GM12878 (cell line): Measurements from ENCODE around the gene PHEX. TPM values are rescaled to one million over a fixed set of nuclear protein-coding genes. Genes with fewer than 3 reads are reported as not detected.

Experiments used
- ATAC-seq: fragments of 200-7000 bp; cut with Tn5 transposase; 3 replicates; pipeline ENCODE4 v1.9.1; 2020; ENCODE audit warnings: mild to moderate bottlenecking, moderate library complexity
- BruUV-seq: library from RNA; stranded (reverse); fragments of 400-500 nt; replicated peaks from 2 replicates; lab custom pipeline; 2021; lab: Mats Ljungman, UMichigan
- CTCF ChIA-PET: fragments of 300-600 bp; sonication (Branson Sonifier 250); formaldehyde crosslinking; extraction: SDS; loops from one replicate; lab custom pipeline; 2021; ENCODE audit warnings: inconsistent platforms; lab: Yijun Ruan, JAX
- POLR2A ChIA-PET: fragments of 350-600 bp; formaldehyde crosslinking; extraction: SDS; loops from one replicate; lab custom pipeline; 2021; ENCODE audit warnings: inconsistent platforms; lab: Charles Lee
- RAD21 ChIA-PET: fragments of 300-600 bp; sonication (Branson Sonifier 250); formaldehyde crosslinking; loops from one replicate; lab custom pipeline; 2023; ENCODE audit warnings: antibody characterized with exemption; ENCODE audit not compliant: unreplicated experiment; lab: Charles Lee
- SMC1A ChIA-PET: fragments of 300-600 bp; sonication (Branson Sonifier 250); formaldehyde crosslinking; loops from one replicate; lab custom pipeline; 2023; ENCODE audit not compliant: unreplicated experiment, uncharacterized antibody; lab: Charles Lee
- DNase-seq: peaks from one replicate; pipeline ENCODE4 v3.0.0-alpha.2; 2011; ENCODE audit warnings: low read depth, low spot score
- FAIRE-seq: peaks from 3 replicates; lab custom pipeline; 2011; peaks lifted over from hg19 to GRCh38; lab: Jason Lieb, UNC
- H2AFZ ChIP-seq: 2 replicates; pipeline ENCODE4 v1.6.0; 2011; ENCODE audit warnings: low read depth, low read length, control low read depth; ENCODE audit not compliant: control insufficient read depth
- H3K27ac ChIP-seq: 2 replicates; pipeline ENCODE4 v1.5.1; 2011; ENCODE audit warnings: control low read depth; ENCODE audit not compliant: control insufficient read depth, insufficient read depth
- H3K27me3 ChIP-seq, 2 experiments: replicated peaks in 1 of 2; 2 replicates each; pipeline versions ENCODE4 v1.6.0 to v1.6.1; 2011; ENCODE audit warnings: low read length in 1 of 2; ENCODE audit not compliant: control insufficient read depth in 2 of 2, insufficient read depth in 2 of 2
- H3K36me3 ChIP-seq, 2 experiments: 2 replicates each; pipeline ENCODE4 v1.5.1; 2011; ENCODE audit warnings: low read length in 1 of 2; ENCODE audit not compliant: control insufficient read depth in 2 of 2, insufficient read depth in 2 of 2
- H3K4me1 ChIP-seq: 2 replicates; pipeline ENCODE4 v1.6.1; 2011; ENCODE audit warnings: mild to moderate bottlenecking, low read length, moderate library complexity, mixed read lengths; ENCODE audit not compliant: control insufficient read depth, insufficient read depth
- H3K4me2 ChIP-seq: 2 replicates; pipeline ENCODE4 v1.6.0; 2011; ENCODE audit warnings: control low read depth; ENCODE audit not compliant: control insufficient read depth, insufficient read depth
- H3K4me3 ChIP-seq: fragments of 200-600 bp; sonication (generic); 2 replicates; pipeline ENCODE4 v1.5.1; 2016
- H3K79me2 ChIP-seq: 2 replicates; pipeline ENCODE4 v1.6.0; 2011; ENCODE audit warnings: low read length; ENCODE audit not compliant: control insufficient read depth, insufficient read depth
- H3K9ac ChIP-seq: 2 replicates; pipeline ENCODE4 v1.8.0; 2011; ENCODE audit warnings: low read length, control low read depth, mixed read lengths; ENCODE audit not compliant: control insufficient read depth, insufficient read depth
- H3K9me3 ChIP-seq: replicated peaks from 3 replicates; pipeline ENCODE4 v1.5.1; 2011; ENCODE audit warnings: mild to moderate bottlenecking, low read length; ENCODE audit not compliant: control insufficient read depth, insufficient read depth
- H4K20me1 ChIP-seq: 2 replicates; pipeline ENCODE4 v1.6.0; 2011; ENCODE audit not compliant: control insufficient read depth, insufficient read depth
- BHLHE40 ChIP-seq, 2 experiments: fragments of 450-650 bp in 1 of 2; IDR thresholded peaks; 2 replicates each; pipeline ENCODE4 v1.6.1; 2011 to 2017; ENCODE audit warnings: low read depth in 2 of 2, borderline replicate concordance in 1 of 2, improper control_type of control experiment in 1 of 2, low read length in 1 of 2, mild to moderate bottlenecking in 1 of 2
- CEBPZ ChIP-seq: fragments of 150-350 bp; IDR thresholded peaks from 2 replicates; pipeline ENCODE4 v1.6.1; 2016; ENCODE audit warnings: low read depth, low read length
- CHD1 ChIP-seq: IDR thresholded peaks from 2 replicates; pipeline ENCODE4 v1.6.1; 2012; ENCODE audit warnings: low read depth, low read length, improper control_type of control experiment
- JUNB ChIP-seq: IDR thresholded peaks from 2 replicates; pipeline ENCODE4 v1.6.1; 2016; ENCODE audit warnings: antibody characterized with exemption, mild to moderate bottlenecking
- KDM1A ChIP-seq: fragments of 200-600 bp; sonication (generic); IDR thresholded peaks from 2 replicates; pipeline ENCODE4 v1.6.1; 2016; ENCODE audit warnings: borderline replicate concordance
- MEF2B ChIP-seq: fragments of 450-650 bp; IDR thresholded peaks from 2 replicates; pipeline ENCODE4 v1.6.1; 2018; ENCODE audit warnings: mild to moderate bottlenecking, moderate library complexity; ENCODE audit not compliant: partially characterized antibody, poor library complexity, severe bottlenecking
- NBN ChIP-seq: fragments of 450-650 bp; IDR thresholded peaks from 2 replicates; pipeline ENCODE4 v1.6.1; 2016
- NFYB ChIP-seq: IDR thresholded peaks from 2 replicates; pipeline ENCODE4 v1.6.1; 2011; ENCODE audit warnings: low read depth, mild to moderate bottlenecking, low read length, improper control_type of control experiment, moderate library complexity; ENCODE audit not compliant: insufficient read depth
- POLR2AphosphoS5 ChIP-seq: IDR thresholded peaks from 2 replicates; pipeline ENCODE4 v1.6.1; 2011; ENCODE audit warnings: mild to moderate bottlenecking, low read length, inconsistent platforms
- RUNX3 ChIP-seq: IDR thresholded peaks from 2 replicates; pipeline ENCODE4 v1.6.1; 2012; ENCODE audit warnings: low read length, inconsistent platforms
- SREBF2 ChIP-seq: IDR thresholded peaks from 2 replicates; pipeline ENCODE4 v1.6.1; 2012; ENCODE audit warnings: mild to moderate bottlenecking, low read length
- STAT1 ChIP-seq: fragments of 450-650 bp; conservative IDR thresholded peaks from 2 replicates; pipeline ENCODE4 v1.6.1; 2014; ENCODE audit warnings: antibody characterized with exemption, mild to moderate bottlenecking
- ZBTB40 ChIP-seq: fragments of 450-650 bp; IDR thresholded peaks from 2 replicates; pipeline ENCODE4 v1.6.1; 2016; ENCODE audit warnings: mild to moderate bottlenecking, moderate library complexity, borderline replicate concordance
- ZNF217 ChIP-seq: fragments of 450-650 bp; IDR thresholded peaks from 2 replicates; pipeline ENCODE4 v1.6.1; 2017; ENCODE audit warnings: antibody characterized with exemption, mild to moderate bottlenecking
- ZNF24 ChIP-seq: fragments of 450-650 bp; IDR thresholded peaks from 2 replicates; pipeline ENCODE4 v1.6.1; 2017; ENCODE audit warnings: antibody characterized with exemption, mild to moderate bottlenecking
- WGBS: methylation state at CpG from one replicate; pipeline ENCODE4 v1.1.6; 2016; ENCODE audit warnings: low lambda C conversion rate; ENCODE audit not compliant: insufficient replicate concordance, insufficient coverage; ENCODE audit errors: missing lambda C conversion rate; 5-methylcytosine and 5-hydroxymethylcytosine counted together
- in situ Hi-C: fragments of 300-500 bp; cut with MboI; formaldehyde crosslinking; loops from 9 replicates; pipeline ENCODE4 v1.14.3; 2018; ENCODE audit warnings: mixed read lengths
- intact Hi-C: fragments of 100-400 bp; cut with micrococcal nuclease; formaldehyde crosslinking; loops from one replicate; pipeline ENCODE4 v1.14.2; 2022; ENCODE audit not compliant: unreplicated experiment
- polyA plus RNA-seq, 11 experiments: library from polyadenylated mRNA; depleted of rRNA in 4 of 11; unstranded in 6 of 11; stranded (reverse) in 5 of 11; fragments of >200 nt; fragmentation: Nextera tagmentation in 4 of 11; fragmentation: Illumina TruSeq in 1 of 11; extraction: Ambion mirVana in 4 of 11; extraction: Trizol in 1 of 11; gene quantifications; 1 replicate in 1 of 11; 2 replicates in 10 of 11; pipeline versions ENCODE4 v1.2.1 to v1.2.3, GENCODE V29; 2011 to 2016; ENCODE audit warnings: inconsistent platforms in 2 of 11, missing spikeins in 2 of 11, low read depth in 1 of 11
- total RNA-seq, 4 experiments: library from RNA; depleted of rRNA in 3 of 4; stranded (reverse); fragments of >200 nt in 3 of 4; fragmentation: Illumina TruSeq in 1 of 4; extraction: Trizol in 1 of 4; gene quantifications; 2 replicates each; pipeline versions ENCODE4 v1.2.1 to v1.2.3, GENCODE V29; 2013 to 2021

PHEX gene
- total and polyA plus RNA-seq, 10 of the 15 experiments (the other 5 are each of a cell fraction or from before 2014, with no cell fraction given): 0.12 to 97.2 (median 0.55) TPM

GRCh38 chrX:22088326-22088725 lies 56.2 kb downstream of the PHEX start:
- Histone ChIP-seq H3K4me2 (no peak overlapping the region), H4K20me1 (no peaks in the 10 kb centered on the region), H3K27ac (no peak overlapping the region), H2AFZ (no peak overlapping the region), H3K9ac (no peak overlapping the region), H3K9me3 (no peaks in the 10 kb centered on the region; the same call in 2 of the 3 replicates), H3K36me3 (no peaks in the 10 kb centered on the region), H3K27me3 (no peaks in the 10 kb centered on the region), H3K4me1 (no peaks in the 10 kb centered on the region), H3K4me3 (no peak overlapping the region), H3K79me2 (no peaks in the 10 kb centered on the region)
- in situ Hi-C loops: no loop called here
- CTCF ChIA-PET: interaction anchor here (2.6 kb wide), 1 partner anchor 8 kb away, joined by 17 read pairs; no protein-coding TSS in a partner anchor
- no peak for DNase-seq
- POLR2A ChIA-PET: no interaction called here
- no peak for FAIRE-seq
- intact Hi-C loops: no loop called here
- SMC1A ChIA-PET: no interaction called here
- WGBS: 13% methylated on average over 4 of the region's 4 CpGs
- no peak for ATAC-seq
- RAD21 ChIA-PET: no interaction called here
- TF ChIP-seq NFYB (no peak), ZBTB40 (no peak), ZNF24 (no peak), RUNX3 (no peak), POLR2AphosphoS5 (no peak), JUNB (no peak), KDM1A (no peak), SREBF2 (no peak), CHD1 (no peak), MEF2B (no peak), BHLHE40 (IDR thresholded peaks at IDR 0.05; ENCODE audit: borderline replicate concordance in 1 of 2, low read depth in 2 of 2, low read length in 1 of 2) (no peak), NBN (no peak), STAT1 (no peak), ZNF217 (no peak), CEBPZ (no peak)
- BruUV-seq: no TSS peak
